Measurements from ENCODE around the gene ZNF444. TPM values are rescaled to one million over a fixed set of nuclear protein-coding genes. Genes with fewer than 3 reads are reported as not detected.
A peak's percentile ranks its signal among the peaks of the same experiment; 100 is the strongest.
"Not testable (repeated sequence)": the region's sequence is repeated elsewhere in the genome, so short reads cannot be mapped to it uniquely, and the experiment has no call there.

The ZNF444 gene
- polyA plus RNA-seq, 4 donors: 24.9 to 41.0 (median 27.5) TPM

DNA sequence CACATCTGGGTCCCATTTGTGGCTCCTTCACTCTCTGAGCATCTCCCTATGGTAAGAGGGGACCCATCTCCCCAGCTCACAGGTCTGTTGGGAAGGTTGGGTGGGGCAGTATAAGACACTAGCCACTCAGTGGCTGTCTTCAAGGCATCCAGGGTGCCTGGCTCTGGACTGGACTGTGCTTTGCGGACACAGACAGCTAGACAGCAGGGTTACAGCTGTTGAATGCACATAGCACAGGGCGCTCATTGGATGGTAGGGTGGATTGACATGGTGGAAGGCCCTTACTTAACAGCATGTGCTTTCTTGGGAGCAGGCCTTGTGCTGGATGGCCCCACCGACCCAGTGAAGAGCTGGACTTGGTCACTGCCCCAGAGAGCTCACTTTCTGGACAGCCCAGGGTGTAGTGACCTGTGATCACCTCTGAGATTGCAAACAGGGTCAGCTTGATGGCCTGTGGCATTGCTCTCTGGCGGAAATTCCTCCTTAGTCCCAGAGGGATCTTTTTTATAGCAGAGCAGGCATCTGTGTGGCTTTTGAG lies 1.9 kb downstream of the ZNF444 start:
- DNase-seq (ENCODE audit: low read depth in 4 of 4, low spot score in 3 of 4): no peak

DNA sequence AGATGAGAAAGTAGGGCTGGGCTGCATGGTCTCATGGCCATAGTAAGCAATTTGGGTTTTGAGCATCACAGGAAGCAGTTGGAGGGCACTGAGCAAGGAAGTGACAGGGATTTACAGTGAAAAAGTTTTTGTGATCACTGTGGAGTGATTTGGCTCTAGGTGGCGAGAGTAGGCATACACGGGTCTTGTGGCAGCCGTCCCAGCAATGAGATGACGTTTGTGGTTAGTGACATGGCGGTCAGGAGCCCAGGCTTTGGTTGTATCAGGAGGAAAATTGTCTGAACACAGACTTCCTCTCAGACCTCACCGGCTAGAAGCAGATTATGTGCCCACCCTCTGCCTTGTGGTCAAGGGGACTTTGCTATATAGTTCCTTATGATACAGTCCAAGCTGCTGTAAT lies 3.3 kb downstream of the ZNF444 start:
- no peak for DNase-seq (ENCODE audit: low read depth in 4 of 4, low spot score in 3 of 4)

DNA sequence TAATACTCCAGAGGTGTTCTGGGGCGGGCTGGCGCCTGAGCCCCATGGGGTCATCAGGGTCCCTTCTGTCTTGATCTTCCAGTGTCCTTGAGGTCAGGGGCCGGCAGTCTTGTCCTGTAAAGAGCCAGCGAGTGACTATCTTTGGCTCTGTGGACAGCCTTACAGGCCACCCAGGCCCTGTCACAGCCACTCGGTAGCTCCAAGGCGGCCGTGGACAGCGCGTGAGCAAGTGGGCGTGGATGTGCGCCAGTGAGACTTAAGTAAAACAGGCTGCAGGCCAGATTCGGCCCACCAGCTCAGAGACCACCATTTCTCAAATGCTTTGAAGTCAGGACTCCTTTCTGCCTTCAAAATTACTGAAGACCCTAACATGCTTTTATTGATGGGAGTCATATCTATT lies 3.7 kb downstream of the ZNF444 start:
- no peak for DNase-seq (ENCODE audit: low read depth in 4 of 4, low spot score in 3 of 4)

DNA sequence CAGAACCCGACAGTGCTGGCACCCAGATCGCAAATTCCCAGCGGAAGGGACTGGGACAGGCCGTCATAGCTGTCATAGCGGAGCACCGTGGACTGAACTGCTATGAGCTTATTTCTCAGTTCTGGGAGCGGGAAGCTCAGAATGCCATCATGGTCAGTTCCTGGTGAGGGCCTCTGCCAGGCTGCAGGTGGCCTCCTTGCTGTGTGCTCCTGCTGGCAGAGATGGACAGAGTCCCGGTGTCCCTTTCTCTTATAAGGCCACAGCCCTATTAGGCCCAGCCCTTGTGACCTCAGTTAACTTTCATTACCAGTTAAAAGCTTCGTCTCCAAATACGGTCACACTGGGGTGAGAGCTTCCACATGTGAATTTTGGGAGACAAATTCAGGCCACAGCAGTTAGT lies 4.6 kb downstream of the ZNF444 start:
- DNase-seq (ENCODE audit: low read depth in 4 of 4, low spot score in 3 of 4): no peak

DNA sequence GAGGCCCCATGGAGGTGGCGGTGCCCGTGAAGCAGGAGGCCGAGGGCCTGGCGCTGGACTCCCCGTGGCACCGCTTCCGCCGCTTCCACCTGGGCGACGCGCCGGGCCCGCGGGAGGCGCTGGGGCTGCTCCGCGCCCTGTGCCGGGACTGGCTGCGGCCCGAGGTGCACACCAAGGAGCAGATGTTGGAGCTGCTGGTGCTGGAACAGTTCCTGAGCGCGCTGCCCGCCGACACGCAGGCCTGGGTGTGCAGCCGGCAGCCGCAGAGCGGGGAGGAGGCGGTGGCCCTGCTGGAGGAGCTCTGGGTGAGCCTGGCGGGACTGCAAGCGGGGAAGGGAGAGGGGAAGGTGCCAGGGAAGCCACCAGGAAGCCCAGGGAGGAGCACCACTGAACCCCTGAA lies 5.8 kb downstream of the ZNF444 start:
- no peak for DNase-seq (ENCODE audit: low read depth in 4 of 4, low spot score in 3 of 4)

DNA sequence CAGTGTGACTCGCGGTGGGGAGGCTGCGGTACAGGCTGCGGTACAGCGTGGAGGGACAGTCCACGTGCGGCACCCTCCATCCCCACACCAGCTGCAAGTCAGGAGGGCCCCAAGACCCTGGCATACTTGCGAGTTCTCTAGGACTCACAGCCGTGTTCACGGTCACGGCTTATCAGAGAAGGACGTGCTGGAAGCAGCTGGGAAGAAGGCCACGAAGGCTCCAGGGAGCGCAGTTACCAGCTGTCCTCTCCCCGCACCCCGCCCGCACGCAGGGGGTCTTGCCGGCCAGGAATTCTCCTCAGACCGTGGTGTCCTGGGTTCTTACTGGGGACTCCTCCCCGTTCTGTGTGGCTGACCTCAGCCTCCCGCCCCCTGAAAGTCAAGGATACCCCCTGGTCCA lies 6.2 kb downstream of the ZNF444 start:
- DNase-seq (ENCODE audit: low read depth in 4 of 4, low spot score in 3 of 4): no peak

DNA sequence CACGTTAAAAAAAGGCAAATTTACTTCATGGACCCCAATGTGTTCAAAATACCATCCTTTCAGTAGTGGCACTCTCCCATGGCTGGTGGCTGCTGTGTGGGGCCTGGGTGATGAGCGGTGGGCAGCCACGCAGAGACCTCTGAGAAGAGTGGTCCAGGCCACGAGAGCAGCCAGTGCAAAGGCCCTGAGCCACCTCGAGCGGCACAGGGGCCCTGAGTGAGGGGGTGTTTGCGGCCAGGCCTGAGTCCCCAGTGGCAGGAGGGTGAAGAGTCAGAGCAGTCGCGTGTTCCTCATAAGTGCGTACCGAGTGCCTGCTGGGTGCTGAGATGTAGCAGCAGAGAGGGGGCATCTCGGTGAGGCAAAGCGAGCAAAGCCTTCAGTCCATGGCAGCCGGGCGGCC lies 7.0 kb downstream of the ZNF444 start:
- no peak for DNase-seq (ENCODE audit: low read depth in 4 of 4, low spot score in 3 of 4)

DNA sequence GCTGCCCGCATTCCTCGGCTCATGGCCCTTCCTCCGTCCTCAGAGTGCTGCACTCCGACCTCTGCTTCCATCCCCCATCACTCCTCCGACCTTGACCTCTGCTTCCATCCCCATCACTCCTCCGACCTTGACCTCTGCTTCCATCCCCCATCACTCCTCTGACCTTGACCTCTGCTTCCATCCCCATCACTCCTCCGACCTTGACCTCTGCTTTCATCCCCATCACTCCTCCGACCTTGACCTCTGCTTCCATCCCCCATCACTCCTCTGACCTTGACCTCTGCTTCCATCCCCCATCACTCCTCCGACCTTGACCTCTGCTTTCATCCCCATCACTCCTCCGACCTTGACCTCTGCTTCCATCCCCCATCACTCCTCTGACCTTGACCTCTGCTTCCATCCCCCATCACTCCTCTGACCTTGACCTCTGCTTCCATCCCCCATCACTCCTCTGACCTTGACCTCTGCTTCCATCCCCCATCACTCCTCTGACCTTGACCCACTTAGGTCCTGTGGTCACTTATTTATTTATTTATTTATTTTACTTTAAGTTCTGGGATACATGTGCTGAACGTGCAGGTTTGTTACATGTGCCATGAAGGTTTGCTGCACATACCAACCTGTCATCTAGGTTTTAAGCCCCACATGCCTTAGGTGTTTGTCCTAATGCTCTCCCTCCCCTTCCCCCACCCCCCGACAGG lies 8.0 kb downstream of the ZNF444 start:
- DNase-seq (ENCODE audit: low read depth in 4 of 4, low spot score in 3 of 4): not testable (repeated sequence)

DNA sequence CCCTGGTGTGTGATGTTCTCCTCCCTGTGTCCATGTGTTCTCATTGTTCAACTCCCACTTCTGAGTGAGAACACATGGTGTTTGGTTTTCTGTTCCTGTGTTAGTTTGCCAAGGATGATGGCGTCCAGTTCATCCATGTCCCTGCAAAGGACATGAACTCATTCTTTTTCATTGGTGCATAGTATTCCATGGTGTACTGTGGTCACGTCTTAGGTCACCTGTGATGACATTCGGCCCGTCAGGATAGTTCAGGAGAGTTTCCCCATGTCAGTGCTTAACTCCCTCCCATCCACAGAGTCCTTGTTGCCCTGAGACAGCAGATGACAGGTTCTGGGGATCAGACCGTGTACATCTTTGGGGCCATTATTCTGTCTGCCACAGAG lies 8.6 kb downstream of the ZNF444 start:
- DNase-seq (ENCODE audit: low read depth in 4 of 4, low spot score in 3 of 4): no peak

DNA sequence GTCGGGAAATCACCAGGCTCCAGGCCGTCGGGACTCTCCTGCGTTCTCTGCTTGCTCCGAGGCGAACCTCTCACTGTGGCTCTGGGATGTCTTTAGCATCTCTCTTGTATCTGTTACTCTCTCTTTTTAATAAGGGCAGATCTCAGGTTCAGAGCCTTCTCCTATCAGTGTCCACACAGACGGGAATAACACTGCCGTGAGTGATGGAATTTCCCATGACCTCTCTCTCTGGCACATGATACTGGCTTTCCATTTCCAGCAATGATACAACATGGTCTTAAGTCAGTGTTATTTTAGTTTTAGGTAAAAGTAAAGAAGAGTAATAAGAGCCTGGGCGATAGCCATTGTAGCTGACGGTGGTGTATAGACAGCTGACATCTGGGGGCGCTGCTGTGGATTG lies 9.3 kb downstream of the ZNF444 start:
- no peak for DNase-seq (ENCODE audit: low read depth in 4 of 4, low spot score in 3 of 4)

DNA sequence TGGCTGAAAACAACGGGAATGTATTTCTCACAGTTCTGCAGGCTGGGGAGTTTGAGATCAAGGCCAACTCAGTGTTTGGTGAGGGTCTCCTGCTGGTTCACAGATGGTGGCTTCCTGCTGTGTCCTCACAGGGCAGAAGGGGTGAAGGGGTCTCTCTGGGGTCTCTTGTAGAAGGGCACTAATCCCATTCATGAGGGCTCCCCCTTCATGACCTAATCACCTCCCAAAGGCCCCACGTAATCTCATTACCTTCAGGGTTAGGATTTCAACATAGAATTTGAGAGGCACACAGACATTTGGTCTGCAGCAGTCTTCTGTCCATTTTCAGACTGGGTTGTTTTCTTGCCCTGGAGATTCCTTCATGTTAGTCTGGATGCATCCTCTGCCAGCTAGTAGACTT lies 11.6 kb downstream of the ZNF444 start:
- DNase-seq (ENCODE audit: low read depth in 4 of 4, low spot score in 3 of 4): no peak

DNA sequence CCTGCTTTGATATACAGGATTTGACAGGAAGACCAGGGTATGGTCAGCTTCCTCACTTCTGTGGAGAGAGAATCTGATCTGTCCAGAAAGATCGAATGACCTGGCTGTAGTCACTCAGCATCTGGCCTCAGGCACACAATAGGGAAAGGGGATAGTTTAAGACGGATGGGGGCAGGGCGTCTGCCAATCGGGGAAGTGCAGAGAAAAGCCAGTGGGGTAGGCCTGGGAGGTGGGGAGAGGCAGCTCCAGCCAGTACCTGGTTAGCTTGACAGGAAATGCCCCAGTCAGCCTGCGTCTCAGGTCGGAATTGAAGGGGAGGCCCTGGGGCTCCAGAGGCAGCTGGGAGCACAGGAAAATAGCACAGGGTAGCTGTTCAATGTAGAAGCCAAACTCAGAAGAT lies 12.4 kb downstream of the ZNF444 start:
- DNase-seq (ENCODE audit: low read depth in 4 of 4, low spot score in 3 of 4): no peak

DNA sequence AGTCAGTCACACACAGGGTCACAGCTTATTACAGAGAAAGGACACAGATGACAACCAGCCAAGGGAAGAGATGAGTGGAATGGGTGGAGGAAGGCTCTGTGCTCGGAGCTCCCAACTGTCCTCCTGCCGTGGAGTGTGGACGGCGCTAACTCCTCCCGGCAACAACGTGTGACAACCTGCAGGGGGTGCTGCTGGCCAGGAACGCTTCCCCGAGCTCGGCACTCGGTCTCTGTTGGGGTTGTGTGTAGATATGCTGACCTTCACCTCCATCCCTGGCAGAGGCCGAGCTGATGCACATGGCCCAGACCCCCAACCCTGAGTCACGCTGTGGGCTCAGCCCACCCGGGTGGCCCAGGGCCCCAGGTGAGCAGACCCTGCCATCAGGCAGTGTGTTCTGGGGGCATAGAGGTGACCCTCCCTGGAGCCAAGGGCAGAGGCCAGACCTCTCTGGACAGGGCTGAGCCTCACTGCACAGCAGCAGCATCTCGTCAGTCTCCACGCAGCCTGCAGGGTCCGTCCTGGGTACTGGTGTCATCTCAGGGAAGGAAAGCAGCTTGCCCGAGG lies 14.1 kb downstream of the ZNF444 start:
- DNase-seq (ENCODE audit: low read depth in 4 of 4, low spot score in 3 of 4): no peak

DNA sequence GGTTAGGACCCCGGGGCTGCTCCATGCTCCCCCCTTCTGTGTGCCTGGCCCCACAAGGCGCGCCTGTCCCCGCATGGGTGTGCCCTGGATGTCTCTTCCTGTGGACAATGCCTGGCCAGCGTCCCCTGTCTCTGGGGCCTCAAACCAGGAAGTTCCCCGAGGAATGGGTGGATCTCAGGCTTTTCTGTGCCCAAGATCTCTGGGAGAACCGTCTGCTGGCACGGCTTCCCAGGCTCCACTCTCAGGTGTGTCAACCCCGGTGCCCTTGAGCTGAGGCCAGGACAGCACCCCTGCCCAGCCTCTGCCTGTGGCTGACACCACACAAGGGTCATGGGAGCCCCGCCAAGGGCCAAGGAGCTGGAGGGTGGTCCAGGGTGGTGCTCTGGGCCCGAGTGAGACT lies 15.7 kb downstream of the ZNF444 start:
- no peak for DNase-seq (ENCODE audit: low read depth in 4 of 4, low spot score in 3 of 4)

DNA sequence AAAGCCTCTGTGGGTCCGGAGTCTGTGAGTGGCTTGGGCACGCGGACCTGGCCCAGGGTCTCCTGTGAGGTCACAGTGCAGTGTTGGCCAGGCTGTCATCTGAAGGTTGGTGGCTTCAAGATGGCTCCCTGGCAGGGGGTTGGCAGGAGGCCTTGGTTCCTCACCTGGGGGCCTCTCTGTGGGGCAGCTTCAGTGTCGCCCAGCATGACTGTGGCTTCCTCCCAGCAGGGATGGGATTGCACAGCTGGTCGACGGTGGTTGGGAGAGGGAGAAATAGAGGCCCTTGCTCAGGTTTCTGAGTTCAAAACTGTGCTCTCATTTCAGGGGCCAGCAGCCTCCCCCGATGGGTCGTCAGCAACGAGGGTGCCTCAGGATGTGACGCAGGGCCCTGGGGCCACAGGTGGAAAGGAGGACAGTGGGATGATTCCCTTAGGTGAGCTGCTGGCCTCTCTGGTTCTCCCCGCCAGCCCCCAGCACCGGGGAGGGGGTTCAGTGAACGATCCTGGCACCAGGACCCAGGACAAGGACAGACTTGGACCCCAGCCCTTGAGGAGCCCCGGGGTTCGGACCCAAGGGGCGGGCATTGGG lies 17.2 kb downstream of the ZNF444 start:
- no peak for DNase-seq (ENCODE audit: low read depth in 4 of 4, low spot score in 3 of 4)

DNA sequence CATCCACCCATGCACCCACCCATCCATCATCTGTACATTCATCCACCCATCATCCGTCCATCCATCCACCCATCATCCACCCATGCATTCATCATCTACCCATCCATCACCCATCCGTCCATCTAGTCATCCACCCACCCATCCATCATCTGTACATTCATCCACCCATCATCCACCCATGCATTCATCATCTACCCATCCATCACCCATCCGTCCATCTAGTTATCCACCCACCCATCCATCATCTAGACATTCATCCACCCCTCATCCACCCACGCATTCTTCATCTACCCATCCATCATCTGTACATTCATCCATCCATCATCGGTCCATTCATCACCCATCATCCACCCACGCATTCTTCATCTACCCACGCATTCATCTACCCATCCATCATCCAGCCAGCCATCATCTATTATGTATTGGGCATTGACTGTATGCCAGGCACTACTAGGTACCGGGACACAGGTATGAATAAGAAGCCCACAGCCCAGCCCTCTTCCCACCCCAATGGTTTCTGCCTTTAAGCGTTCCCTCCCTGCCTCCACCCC lies 18.0 kb downstream of the ZNF444 start:
- DNase-seq (ENCODE audit: low read depth in 4 of 4, low spot score in 3 of 4): no peak

DNA sequence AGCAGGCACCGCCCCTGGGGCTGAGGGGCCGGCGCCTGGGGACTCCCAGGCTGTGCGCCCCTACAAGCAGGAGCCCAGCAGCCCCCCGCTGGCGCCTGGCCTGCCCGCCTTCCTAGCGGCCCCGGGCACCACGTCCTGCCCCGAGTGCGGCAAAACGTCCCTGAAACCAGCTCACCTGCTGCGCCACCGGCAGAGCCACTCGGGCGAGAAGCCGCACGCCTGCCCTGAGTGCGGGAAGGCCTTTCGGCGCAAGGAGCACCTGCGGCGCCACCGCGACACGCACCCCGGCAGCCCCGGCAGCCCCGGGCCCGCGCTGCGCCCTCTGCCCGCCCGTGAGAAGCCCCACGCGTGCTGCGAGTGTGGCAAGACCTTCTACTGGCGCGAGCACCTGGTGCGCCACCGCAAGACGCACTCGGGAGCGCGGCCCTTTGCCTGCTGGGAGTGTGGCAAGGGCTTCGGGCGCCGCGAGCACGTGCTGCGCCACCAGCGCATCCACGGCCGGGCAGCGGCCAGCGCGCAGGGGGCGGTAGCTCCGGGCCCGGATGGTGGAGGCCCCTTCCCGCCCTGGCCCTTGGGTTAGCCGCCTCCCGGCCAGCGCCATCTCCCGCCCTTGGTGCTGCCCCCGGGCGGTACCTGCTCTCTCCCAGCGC lies 18.7 kb downstream of the ZNF444 start:
- DNase-seq (ENCODE audit: low read depth in 4 of 4, low spot score in 3 of 4): no peak

DNA sequence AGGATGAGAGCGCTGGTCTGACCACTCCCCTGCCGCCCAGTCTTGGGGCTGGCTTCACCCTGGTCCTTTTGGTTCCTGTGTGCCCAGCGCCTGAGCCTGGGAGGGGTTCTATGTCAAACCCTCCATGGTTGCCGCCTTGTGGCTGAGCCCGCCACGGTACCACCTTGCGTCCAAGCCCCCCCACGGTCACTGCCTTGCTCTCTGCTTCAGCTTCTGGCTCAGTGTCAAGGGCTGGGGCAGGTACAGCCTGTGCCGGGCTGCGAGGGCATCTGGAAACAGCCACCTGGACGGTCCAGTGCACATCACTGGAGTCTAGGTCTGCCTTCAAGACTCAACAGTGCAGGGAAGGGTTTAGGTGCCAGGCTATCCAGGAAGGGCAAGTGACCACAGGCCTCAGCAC lies 20.4 kb downstream of the ZNF444 start:
- DNase-seq (ENCODE audit: low read depth in 4 of 4, low spot score in 3 of 4): no peak

DNA sequence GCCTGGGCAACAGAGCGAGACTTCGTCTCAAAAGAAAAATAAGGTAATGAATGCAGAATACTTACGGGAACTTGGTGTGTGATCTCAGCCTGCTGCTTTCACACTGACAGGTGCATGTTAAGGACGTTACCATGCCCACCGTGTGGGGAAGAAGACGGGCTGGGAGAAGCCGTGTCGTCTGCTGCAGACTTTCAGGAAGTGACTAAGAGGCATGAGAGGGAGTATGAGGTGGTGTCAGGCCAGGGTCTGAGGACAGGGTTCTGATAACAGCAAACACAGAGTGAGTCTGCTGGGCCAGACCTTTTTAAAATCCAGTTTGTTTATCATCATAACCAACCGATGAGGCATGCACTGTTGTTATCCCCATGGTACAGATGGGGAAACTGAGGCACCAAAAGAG lies 21.2 kb downstream of the ZNF444 start:
- DNase-seq (ENCODE audit: low read depth in 4 of 4, low spot score in 3 of 4): no peak

DNA sequence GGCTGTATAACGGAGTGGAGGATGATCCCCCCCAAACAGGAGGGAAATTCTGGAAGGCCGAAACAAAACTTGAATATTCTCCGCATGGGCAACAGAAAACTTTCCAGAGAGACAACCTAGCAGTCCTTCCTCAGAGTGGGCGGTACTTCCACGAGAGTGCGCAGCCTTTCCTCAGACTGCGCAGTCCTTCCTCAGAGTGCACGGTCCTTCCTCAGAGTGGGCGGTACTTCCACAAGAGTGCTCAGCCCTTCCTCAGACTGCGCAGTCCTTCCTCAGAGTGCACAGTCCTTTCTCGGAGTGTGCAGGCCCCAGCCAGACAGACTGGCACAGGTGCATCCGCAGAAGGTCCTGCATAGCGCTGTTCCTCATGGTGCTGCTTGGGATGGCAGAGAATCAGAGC lies 22.0 kb downstream of the ZNF444 start:
- no peak for DNase-seq (ENCODE audit: low read depth in 4 of 4, low spot score in 3 of 4)

DNA sequence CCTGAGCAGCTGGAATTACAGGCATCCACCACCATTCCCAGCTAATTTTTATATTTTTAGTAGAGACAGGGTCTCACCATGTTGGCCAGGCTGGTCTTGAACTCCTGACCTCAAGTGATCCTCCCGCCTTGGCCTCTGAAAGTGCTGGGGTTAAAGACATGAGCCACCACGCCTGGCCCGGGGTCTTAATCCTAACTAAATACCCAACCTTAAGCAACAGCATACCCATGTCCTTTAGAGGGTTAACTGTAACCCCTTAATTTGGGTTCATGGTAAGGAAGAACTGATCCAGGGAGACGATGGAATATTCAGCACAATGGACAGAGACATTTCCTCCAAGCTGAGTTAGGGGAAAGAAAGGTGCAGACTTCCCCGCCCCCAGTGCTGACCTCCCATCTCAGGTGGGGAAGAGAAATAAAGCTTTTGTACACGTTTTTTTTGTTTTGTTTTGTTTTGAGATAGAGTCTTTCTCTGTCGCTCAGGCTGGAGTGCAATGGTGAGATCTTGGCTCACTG lies 26.0 kb downstream of the ZNF444 start:
- peak in 2 of 4 donors; percentile 18 to 27 for DNase-seq (ENCODE audit: low read depth in 4 of 4, low spot score in 3 of 4)

Measured in right renal pelvis (tissue), 4 donors.